Hepatocyte (in vitro differentiated cells): ENCODE data around the gene GRID2. TPM values are rescaled to one million over a fixed set of nuclear protein-coding genes. Genes with fewer than 3 reads are reported as not detected.

Experiments used
- DNase-seq: peaks from one replicate; pipeline ENCODE4 v3.0.0-alpha.2; 2016; ENCODE audit warnings: low spot score
- H2AFZ ChIP-seq: fragments of 200-600 bp; sonication (generic); 2 replicates; pipeline ENCODE4 v1.6.0; 2016; ENCODE audit warnings: antibody characterized with exemption, mild to moderate bottlenecking
- H3K27ac ChIP-seq: fragments of 200-600 bp; sonication (generic); 2 replicates; pipeline ENCODE4 v1.5.1; 2016; ENCODE audit warnings: mild to moderate bottlenecking
- H3K27me3 ChIP-seq: fragments of 200-600 bp; sonication (generic); 2 replicates; pipeline ENCODE4 v1.6.1; 2016
- H3K36me3 ChIP-seq: fragments of 200-600 bp; sonication (generic); replicated peaks from 2 replicates; pipeline ENCODE4 v1.5.1; 2016; ENCODE audit warnings: low read depth; ENCODE audit not compliant: insufficient read depth
- H3K4me1 ChIP-seq: fragments of 200-600 bp; sonication (generic); 2 replicates; pipeline ENCODE4 v1.5.1; 2016; ENCODE audit warnings: mild to moderate bottlenecking, moderate library complexity; ENCODE audit not compliant: insufficient read depth
- H3K4me2 ChIP-seq: fragments of 200-600 bp; sonication (generic); 2 replicates; pipeline ENCODE4 v1.6.0; 2016
- H3K4me3 ChIP-seq: fragments of 200-600 bp; sonication (generic); 2 replicates; pipeline ENCODE4 v1.5.1; 2016; ENCODE audit warnings: mild to moderate bottlenecking
- H3K79me2 ChIP-seq: fragments of 200-600 bp; sonication (generic); 2 replicates; pipeline ENCODE4 v1.6.0; 2017; ENCODE audit warnings: mild to moderate bottlenecking
- H3K9me2 ChIP-seq: fragments of 200-600 bp; sonication (generic); replicated peaks from 2 replicates; pipeline ENCODE4 v1.6.0; 2017; ENCODE audit warnings: mild to moderate bottlenecking; ENCODE audit not compliant: insufficient read depth
- H3K9me3 ChIP-seq: fragments of 200-600 bp; sonication (generic); 2 replicates; pipeline ENCODE4 v1.5.1; 2016; ENCODE audit warnings: low read depth, mild to moderate bottlenecking
- H4K20me1 ChIP-seq: fragments of 200-600 bp; sonication (generic); 2 replicates; pipeline ENCODE4 v1.6.0; 2016; ENCODE audit warnings: mild to moderate bottlenecking; ENCODE audit not compliant: insufficient read depth, poor library complexity, severe bottlenecking
- CTCF ChIP-seq: fragments of 200-600 bp; sonication (generic); IDR thresholded peaks from 2 replicates; pipeline ENCODE4 v1.5.1; 2016; ENCODE audit warnings: antibody characterized with exemption, mild to moderate bottlenecking; ENCODE audit not compliant: poor library complexity
- EZH2 ChIP-seq: fragments of 200-600 bp; sonication (generic); IDR thresholded peaks from 2 replicates; pipeline ENCODE4 v1.6.1; 2016; ENCODE audit warnings: antibody characterized with exemption, mild to moderate bottlenecking, borderline replicate concordance
- EZH2phosphoT487 ChIP-seq: fragments of 200-600 bp; sonication (generic); IDR thresholded peaks from one replicate; pipeline ENCODE4 v1.6.1; 2018; ENCODE audit warnings: antibody characterized with exemption, mild to moderate bottlenecking, low read depth, moderate library complexity; ENCODE audit not compliant: unreplicated experiment, severe bottlenecking
- WGBS: methylation state at CpG from one replicate; pipeline ENCODE4 v1.1.6; 2016; ENCODE audit warnings: low lambda C conversion rate; ENCODE audit errors: missing lambda C conversion rate; 5-methylcytosine and 5-hydroxymethylcytosine counted together
- polyA plus RNA-seq: library from polyadenylated mRNA; unstranded; fragments of >200 nt; fragmentation: Nextera tagmentation; extraction: Ambion mirVana; gene quantifications from 2 replicates; pipeline ENCODE4 v1.2.1, GENCODE V29; 2016
- total RNA-seq: library from RNA; depleted of rRNA; stranded (reverse); fragments of >200 nt; gene quantifications from 2 replicates; pipeline ENCODE4 v1.2.3, GENCODE V29; 2014

The GRID2 gene
- total and polyA plus RNA-seq, 2 experiments from 2014 or later, result 0.53 to 3.5 TPM

- no peaks in the 10 kb centered on the region for H3K36me3 ChIP-seq
- no peak overlapping the region for H3K27ac ChIP-seq
- H3K4me1 ChIP-seq, result peaks cover 15% of the 10 kb centered on the region
- H2AFZ ChIP-seq, result no peak overlapping the region
- no peaks in the 10 kb centered on the region for H3K9me3 ChIP-seq
- 70% methylated on average over 4 of the region's 4 CpGs for WGBS
- no peaks in the 10 kb centered on the region for H4K20me1 ChIP-seq
- no peaks in the 10 kb centered on the region for H3K9me2 ChIP-seq
- no peak overlapping the region for H3K4me3 ChIP-seq
- no peaks in the 10 kb centered on the region for H3K27me3 ChIP-seq
- TF ChIP-seq EZH2, result no peak
- no peak for TF ChIP-seq CTCF
- TF ChIP-seq EZH2phosphoT487, result no peak
- no peaks in the 10 kb centered on the region for H3K79me2 ChIP-seq
- DNase-seq, result no peak
- no peak overlapping the region for H3K4me2 ChIP-seq
Observed at GRCh38 chr4:93776386-93777080, 1472.8 kb downstream of the GRID2 start.

GRCh38 chr4:93777081-93777460, 1473.3 kb downstream of the GRID2 start:
- no peaks in the 10 kb centered on the region for H3K36me3 ChIP-seq
- H3K79me2 ChIP-seq, result no peaks in the 10 kb centered on the region
- H3K27ac ChIP-seq, result no peak overlapping the region
- TF ChIP-seq CTCF, result no peak
- TF ChIP-seq EZH2, result no peak
- no peak for TF ChIP-seq EZH2phosphoT487
- no peaks in the 10 kb centered on the region for H4K20me1 ChIP-seq
- no peaks in the 10 kb centered on the region for H3K9me2 ChIP-seq
- H3K4me2 ChIP-seq, result no peak overlapping the region
- H3K4me1 ChIP-seq, result peaks cover 15% of the 10 kb centered on the region
- DNase-seq, result no peak
- H3K27me3 ChIP-seq, result no peaks in the 10 kb centered on the region
- WGBS, result 96% methylated on average over 1 of the region's 1 CpG
- no peak overlapping the region for H3K4me3 ChIP-seq
- H3K9me3 ChIP-seq, result no peaks in the 10 kb centered on the region
- H2AFZ ChIP-seq, result no peak overlapping the region

GRCh38 chr4:93779228-93779627, 1475.5 kb downstream of the GRID2 start:
- peaks cover 4% of the 10 kb centered on the region for H3K4me1 ChIP-seq
- no peak overlapping the region for H3K4me3 ChIP-seq
- no peaks in the 10 kb centered on the region for H3K79me2 ChIP-seq
- H4K20me1 ChIP-seq, result no peaks in the 10 kb centered on the region
- H3K9me3 ChIP-seq, result no peaks in the 10 kb centered on the region
- no peak for DNase-seq
- H3K36me3 ChIP-seq, result no peaks in the 10 kb centered on the region
- WGBS, result 88% methylated on average over 2 of the region's 2 CpGs
- H3K9me2 ChIP-seq, result no peaks in the 10 kb centered on the region
- H2AFZ ChIP-seq, result no peak overlapping the region
- H3K27ac ChIP-seq, result no peak overlapping the region
- H3K27me3 ChIP-seq, result no peaks in the 10 kb centered on the region
- no peak overlapping the region for H3K4me2 ChIP-seq
- TF ChIP-seq EZH2, result no peak
- TF ChIP-seq EZH2phosphoT487, result no peak
- no peak for TF ChIP-seq CTCF

- DNase-seq, result no peak
- H3K4me2 ChIP-seq, result no peak overlapping the region
- H3K4me1 ChIP-seq, result no peaks in the 10 kb centered on the region
- no peaks in the 10 kb centered on the region for H3K9me2 ChIP-seq
- TF ChIP-seq CTCF, result no peak
- no peak for TF ChIP-seq EZH2
- no peak for TF ChIP-seq EZH2phosphoT487
- H4K20me1 ChIP-seq, result no peaks in the 10 kb centered on the region
- H3K79me2 ChIP-seq, result no peaks in the 10 kb centered on the region
- no peaks in the 10 kb centered on the region for H3K9me3 ChIP-seq
- WGBS, result 93% methylated on average over 5 of the region's 5 CpGs
- H2AFZ ChIP-seq, result no peak overlapping the region
- H3K4me3 ChIP-seq, result no peak overlapping the region
- H3K36me3 ChIP-seq, result no peaks in the 10 kb centered on the region
- no peaks in the 10 kb centered on the region for H3K27me3 ChIP-seq
- no peak overlapping the region for H3K27ac ChIP-seq
Observed at GRCh38 chr4:93780080-93780479, 1476.3 kb downstream of the GRID2 start.
